ENCODE data around the gene IFT122. TPM values are rescaled to one million over a fixed set of nuclear protein-coding genes. Genes with fewer than 3 reads are reported as not detected.

Gene IFT122
- polyA plus RNA-seq, 1 experiment: 27.8 TPM

GRCh38 chr3:129563850-129564535 is 124.0 kb downstream of the IFT122 start:
- ChIA-PET POLR2A (no interaction called here), CTCF (interaction anchor here (1.8 kb wide), 1 partner anchor 13 kb away, joined by 5 read pairs; no protein-coding TSS in a partner anchor)
- no peaks in the 10 kb centered on the region for H3K27me3 ChIP-seq (ENCODE audit: control insufficient read depth, insufficient read depth, low read length)
- H3K36me3 ChIP-seq (ENCODE audit: control insufficient read depth, insufficient read depth, low read length): peaks cover 23% of the 10 kb centered on the region
- no peak for TF ChIP-seq CTCF (IDR thresholded peaks at IDR 0.05; ENCODE audit: insufficient read depth, low read depth, low read length)
- no peak for DNase-seq (ENCODE audit: low read depth)
- no peak overlapping the region for H3K4me3 ChIP-seq (ENCODE audit: low read depth, low read length)

GRCh38 chr3:129564981-129565644 is 125.1 kb downstream of the IFT122 start:
- ChIA-PET POLR2A (interaction anchor here (0.6 kb wide), 1 partner anchor 21 kb away, joined by 3 read pairs; no protein-coding TSS in a partner anchor), CTCF (interaction anchor here (0.6 to 1.8 kb wide), 3 partner anchors 12 to 75 kb away, joined by 3 to 5 read pairs (median 3); no protein-coding TSS in a partner anchor)
- Histone ChIP-seq H3K4me3 (ENCODE audit: low read depth, low read length) (no peak overlapping the region), H3K36me3 (ENCODE audit: control insufficient read depth, insufficient read depth, low read length) (peaks cover 25% of the 10 kb centered on the region), H3K27me3 (ENCODE audit: control insufficient read depth, insufficient read depth, low read length) (no peaks in the 10 kb centered on the region)
- DNase-seq (ENCODE audit: low read depth): no peak
- TF ChIP-seq CTCF (IDR thresholded peaks at IDR 0.05; ENCODE audit: insufficient read depth, low read depth, low read length): no peak

- ChIA-PET CTCF (interaction anchor here (0.9 to 1.8 kb wide), 3 partner anchors 12 to 76 kb away, joined by 3 to 5 read pairs (median 4); no protein-coding TSS in a partner anchor), POLR2A (interaction anchor here (0.6 kb wide), 1 partner anchor 21 kb away, joined by 3 read pairs; no protein-coding TSS in a partner anchor)
- H3K4me3 ChIP-seq (ENCODE audit: low read depth, low read length): no peak overlapping the region
- no peak for TF ChIP-seq CTCF (IDR thresholded peaks at IDR 0.05; ENCODE audit: insufficient read depth, low read depth, low read length)
- no peak for DNase-seq (ENCODE audit: low read depth)
- H3K36me3 ChIP-seq (ENCODE audit: control insufficient read depth, insufficient read depth, low read length): peaks cover 29% of the 10 kb centered on the region
- no peaks in the 10 kb centered on the region for H3K27me3 ChIP-seq (ENCODE audit: control insufficient read depth, insufficient read depth, low read length)
These were observed 125.9 kb downstream of the IFT122 start for GRCh38 chr3:129565902-129566301.

GRCh38 chr3:129567176-129567705 is 127.2 kb downstream of the IFT122 start:
- POLR2A ChIA-PET: interaction anchor here (0.6 kb wide), 1 partner anchor 9 kb away, joined by 3 read pairs; no protein-coding TSS in a partner anchor
- no peak for TF ChIP-seq CTCF (IDR thresholded peaks at IDR 0.05; ENCODE audit: insufficient read depth, low read depth, low read length)
- peaks cover 33% of the 10 kb centered on the region for H3K36me3 ChIP-seq (ENCODE audit: control insufficient read depth, insufficient read depth, low read length)
- no peaks in the 10 kb centered on the region for H3K27me3 ChIP-seq (ENCODE audit: control insufficient read depth, insufficient read depth, low read length)
- DNase-seq (ENCODE audit: low read depth): no peak
- H3K4me3 ChIP-seq (ENCODE audit: low read depth, low read length): no peak overlapping the region
- CTCF ChIA-PET: interaction anchor here (0.9 to 1.1 kb wide), 2 partner anchors 9 to 29 kb away, joined by 3 read pairs; no protein-coding TSS in a partner anchor

- DNase-seq (ENCODE audit: low read depth): no peak
- H3K36me3 ChIP-seq (ENCODE audit: control insufficient read depth, insufficient read depth, low read length): peaks cover 30% of the 10 kb centered on the region
- no peak for TF ChIP-seq CTCF (IDR thresholded peaks at IDR 0.05; ENCODE audit: insufficient read depth, low read depth, low read length)
- POLR2A ChIA-PET: no interaction called here
- H3K4me3 ChIP-seq (ENCODE audit: low read depth, low read length): no peak overlapping the region
- H3K27me3 ChIP-seq (ENCODE audit: control insufficient read depth, insufficient read depth, low read length): no peaks in the 10 kb centered on the region
- CTCF ChIA-PET: interaction anchor here (1.2 kb wide), 1 partner anchor 81 kb away, joined by 3 read pairs; no protein-coding TSS in a partner anchor
These were observed 127.9 kb downstream of the IFT122 start for GRCh38 chr3:129567939-129568338.
